ENCODE results near the gene TTC23. TPM values are rescaled to one million over a fixed set of nuclear protein-coding genes. Genes with fewer than 3 reads are reported as not detected.

TTC23 gene
- total and polyA plus RNA-seq, 7 experiments from 2014 or later = 0.34 to 4.0 (median 0.92) TPM

- Histone ChIP-seq H3K4me1 (ENCODE audit: control insufficient read depth in 2 of 2, insufficient read depth in 2 of 2, low read length in 2 of 2) (peaks cover 14 to 28% of the 10 kb centered on the region in 2 donors), H3K4me3 (ENCODE audit: low read length) (peak overlapping the region; percentile 76), H3K27ac (ENCODE audit: low read depth, low read length) (no peak overlapping the region), H3K36me3 (ENCODE audit: control insufficient read depth in 2 of 3, insufficient read depth in 3 of 3, low read length in 3 of 3) (peaks cover 0 to 9% (median 0%) of the 10 kb centered on the region in 3 experiments), H3K27me3 (ENCODE audit: control insufficient read depth in 2 of 2, insufficient read depth in 2 of 2, low read length in 2 of 2) (no peaks in the 10 kb centered on the region), H3K9me3 (ENCODE audit: control insufficient read depth in 2 of 3, low read length in 3 of 3) (no peaks in the 10 kb centered on the region)
- ChIA-PET CTCF (no interaction called here), POLR2A (interaction anchor here (1.2 to 1.4 kb wide), 2 partner anchors 29 to 481 kb away, joined by 5 read pairs; partner anchors contain the start of gene LYSMD4)
- Mint-ChIP-seq H3K4me1 (peaks cover 24 to 32% (median 27%) of the 10 kb centered on the region in 7 donors), H3K4me3 (peak overlapping the region in 8 of 10 donors; percentile 81 to 95 (median 92)), H3K27ac (peak overlapping the region in 7 of 9 donors; percentile 31 to 93 (median 74)), H3K36me3 (peaks cover under 1 to 16% (median 11%) of the 10 kb centered on the region in 5 donors), H3K27me3 (no peaks in the 10 kb centered on the region), H3K9me3 (peaks cover 0 to 6% (median 3%) of the 10 kb centered on the region in 11 donors)
- ATAC-seq (no peak), DNase-seq (peak in 2 of 9 donors; percentile 4 to 10)
- intact Hi-C loops (cut with micrococcal nuclease) = loop anchor here (5.0 kb wide), 3 partner anchors 675 to 1290 kb away; partner anchors contain the start of genes ADAMTS17 (in 1 of the 2) and ARRDC4 (in 1 of the 2)
Measured at GRCh38 chr15:99252326-99252725, 2.9 kb upstream of the TTC23 start.

- H3K36me3 ChIP-seq (ENCODE audit: control insufficient read depth in 2 of 3, insufficient read depth in 3 of 3, low read length in 3 of 3) = peaks cover 0 to 5% (median 0%) of the 10 kb centered on the region in 3 experiments
- H3K9me3 ChIP-seq (ENCODE audit: control insufficient read depth in 2 of 3, low read length in 3 of 3) = no peaks in the 10 kb centered on the region
- peaks cover 14 to 28% of the 10 kb centered on the region in 2 donors for H3K4me1 ChIP-seq (ENCODE audit: control insufficient read depth in 2 of 2, insufficient read depth in 2 of 2, low read length in 2 of 2)
- Mint-ChIP-seq H3K9me3 (peaks cover 0 to 6% (median 3%) of the 10 kb centered on the region in 11 donors), H3K36me3 (peaks cover 0 to 12% (median 5%) of the 10 kb centered on the region in 5 donors), H3K27ac (peak within 1 kb of the TSS; percentile 83 to 93 (median 90)), H3K27me3 (no peaks in the 10 kb centered on the region), H3K4me3 (peak within 1 kb of the TSS in 8 of 10 donors; percentile 81 to 95 (median 92)), H3K4me1 (peaks cover 24 to 32% (median 27%) of the 10 kb centered on the region in 7 donors)
- POLR2A ChIA-PET = interaction anchor here (0.8 to 1.4 kb wide), 4 partner anchors 30 to 482 kb away, joined by 4 to 5 read pairs (median 4); partner anchors contain the start of gene LYSMD4
- H3K4me3 ChIP-seq (ENCODE audit: low read length) = peak within 1 kb of the TSS; percentile 76
- CTCF ChIA-PET = interaction anchor here (0.6 to 0.9 kb wide), 3 partner anchors 22 to 36 kb away, joined by 3 to 5 read pairs (median 5); no protein-coding TSS in a partner anchor
- ATAC-seq = peak; percentile 96
- DNase-seq = peak; percentile 78 to 95 (median 92)
- intact Hi-C loops (cut with micrococcal nuclease) = loop anchor here (1.0 to 5.0 kb wide), 10 partner anchors 22 to 1351 kb away; partner anchors contain the start of genes ASB7 (in 2 of the 2), LINS1 (in 2 of the 2), LYSMD4 (in 2 of the 2) and ADAMTS17 (in 1 of the 2)
- H3K27ac ChIP-seq (ENCODE audit: low read depth, low read length) = peak within 1 kb of the TSS; percentile 65
- H3K27me3 ChIP-seq (ENCODE audit: control insufficient read depth in 2 of 2, insufficient read depth in 2 of 2, low read length in 2 of 2) = no peaks in the 10 kb centered on the region
Measured at GRCh38 chr15:99250857-99251841, 1.8 kb upstream of the TTC23 start, which contains the start of gene LRRC28. TSS of gene LRRC28 (plus strand) at chr15:99251481. CDS start at chr15:99255958, 4,477 bp downstream.

GRCh38 chr15:99250494-99250856 lies 1.1 kb upstream of the TTC23 start:
- H3K36me3 ChIP-seq (ENCODE audit: control insufficient read depth in 2 of 3, insufficient read depth in 3 of 3, low read length in 3 of 3) = peaks cover 0 to 3% (median 0%) of the 10 kb centered on the region in 3 experiments
- H3K36me3 Mint-ChIP-seq = peaks cover 0 to 10% (median 0%) of the 10 kb centered on the region in 5 donors
- H3K27me3 ChIP-seq (ENCODE audit: control insufficient read depth in 2 of 2, insufficient read depth in 2 of 2, low read length in 2 of 2) = no peaks in the 10 kb centered on the region
- peaks cover 24 to 32% (median 27%) of the 10 kb centered on the region in 7 donors for H3K4me1 Mint-ChIP-seq
- H3K4me3 Mint-ChIP-seq = peak overlapping the region in 8 of 10 donors; percentile 81 to 95 (median 92)
- peak overlapping the region; percentile 76 for H3K4me3 ChIP-seq (ENCODE audit: low read length)
- DNase-seq (peak in 1 of 9 donors; percentile 2), ATAC-seq (no peak)
- intact Hi-C loops (cut with micrococcal nuclease) = loop anchor here (5.0 kb wide), 3 partner anchors 677 to 1288 kb away; partner anchors contain the start of genes ADAMTS17 (in 1 of the 2) and ARRDC4 (in 1 of the 2)
- peak overlapping the region; percentile 83 to 92 (median 90) for H3K27ac Mint-ChIP-seq
- peaks cover 0 to 6% (median 3%) of the 10 kb centered on the region in 11 donors for H3K9me3 Mint-ChIP-seq
- peak overlapping the region; percentile 65 for H3K27ac ChIP-seq (ENCODE audit: low read depth, low read length)
- no peaks in the 10 kb centered on the region for H3K27me3 Mint-ChIP-seq
- ChIA-PET POLR2A (interaction anchor here (0.8 to 1.3 kb wide), 2 partner anchors 454 to 469 kb away, joined by 4 read pairs; no protein-coding TSS in a partner anchor), CTCF (interaction anchor here (0.8 kb wide), 1 partner anchor 25 kb away, joined by 5 read pairs; no protein-coding TSS in a partner anchor)
- H3K4me1 ChIP-seq (ENCODE audit: control insufficient read depth in 2 of 2, insufficient read depth in 2 of 2, low read length in 2 of 2) = peaks cover 14 to 28% of the 10 kb centered on the region in 2 donors
- no peaks in the 10 kb centered on the region for H3K9me3 ChIP-seq (ENCODE audit: control insufficient read depth in 2 of 3, low read length in 3 of 3)

- Mint-ChIP-seq H3K4me1 (peaks cover 24 to 32% (median 27%) of the 10 kb centered on the region in 7 donors), H3K27ac (peak overlapping the region in 1 of 9 donors; percentile 83), H3K36me3 (peaks cover 0 to 10% (median 0%) of the 10 kb centered on the region in 5 donors), H3K9me3 (peaks cover 0 to 6% (median 3%) of the 10 kb centered on the region in 11 donors), H3K27me3 (no peaks in the 10 kb centered on the region), H3K4me3 (no peak overlapping the region)
- H3K4me1 ChIP-seq (ENCODE audit: control insufficient read depth in 2 of 2, insufficient read depth in 2 of 2, low read length in 2 of 2) = peaks cover 14 to 28% of the 10 kb centered on the region in 2 donors
- H3K36me3 ChIP-seq (ENCODE audit: control insufficient read depth in 2 of 3, insufficient read depth in 3 of 3, low read length in 3 of 3) = peaks cover 0 to 3% (median 0%) of the 10 kb centered on the region in 3 experiments
- no peak overlapping the region for H3K4me3 ChIP-seq (ENCODE audit: low read length)
- DNase-seq = no peak
- no peaks in the 10 kb centered on the region for H3K27me3 ChIP-seq (ENCODE audit: control insufficient read depth in 2 of 2, insufficient read depth in 2 of 2, low read length in 2 of 2)
- H3K9me3 ChIP-seq (ENCODE audit: control insufficient read depth in 2 of 3, low read length in 3 of 3) = no peaks in the 10 kb centered on the region
- CTCF ChIA-PET = interaction anchor here (0.8 kb wide), 1 partner anchor 26 kb away, joined by 5 read pairs; no protein-coding TSS in a partner anchor
- H3K27ac ChIP-seq (ENCODE audit: low read depth, low read length) = no peak overlapping the region
- POLR2A ChIA-PET = no interaction called here
- no peak for ATAC-seq
- intact Hi-C loops (cut with micrococcal nuclease) = loop anchor here (5.0 kb wide), 3 partner anchors 677 to 1288 kb away; partner anchors contain the start of genes ADAMTS17 (in 1 of the 2) and ARRDC4 (in 1 of the 2)
Measured at GRCh38 chr15:99250001-99250400, 620 bp upstream of the TTC23 start.

- Mint-ChIP-seq H3K9me3 (peaks cover 0 to 6% (median 3%) of the 10 kb centered on the region in 11 donors), H3K4me3 (no peak overlapping the region), H3K27ac (no peak overlapping the region), H3K4me1 (peaks cover 16 to 22% (median 18%) of the 10 kb centered on the region in 7 donors), H3K27me3 (peaks cover 0 to 3% (median 0%) of the 10 kb centered on the region in 5 donors), H3K36me3 (peaks cover 0 to 6% (median 0%) of the 10 kb centered on the region in 5 donors)
- Histone ChIP-seq H3K27me3 (ENCODE audit: control insufficient read depth in 2 of 2, insufficient read depth in 2 of 2, low read length in 2 of 2) (no peaks in the 10 kb centered on the region), H3K36me3 (ENCODE audit: control insufficient read depth in 2 of 3, insufficient read depth in 3 of 3, low read length in 3 of 3) (peaks cover 0 to 3% (median 0%) of the 10 kb centered on the region in 3 experiments), H3K4me1 (ENCODE audit: control insufficient read depth in 2 of 2, insufficient read depth in 2 of 2, low read length in 2 of 2) (peaks cover 14 to 17% of the 10 kb centered on the region in 2 donors), H3K27ac (ENCODE audit: low read depth, low read length) (no peak overlapping the region), H3K9me3 (ENCODE audit: control insufficient read depth in 2 of 3, low read length in 3 of 3) (no peaks in the 10 kb centered on the region), H3K4me3 (ENCODE audit: low read length) (no peak overlapping the region)
- POLR2A ChIA-PET = no interaction called here
- DNase-seq (no peak), ATAC-seq (no peak)
- intact Hi-C loops (cut with micrococcal nuclease) = no loop called here
- CTCF ChIA-PET = no interaction called here
Measured at GRCh38 chr15:99248000-99248715, 1.2 kb downstream of the TTC23 start.

Measured in naive thymus-derived CD4-positive, alpha-beta T cell (primary cell).